Spleen (tissue), 7 donors: ENCODE measurements around the gene SMAD5.

Source experiments
- POLR2A ChIP-seq, 3 donors: fragments of 450-650 bp; IDR thresholded peaks; one replicate each; pipeline ENCODE4 v1.5.1; 2017; ENCODE audit warnings: antibody characterized with exemption in 3 of 3, mild to moderate bottlenecking in 1 of 3
- POLR2AphosphoS5 ChIP-seq, 3 donors: sonication (generic); formaldehyde crosslinking; IDR thresholded peaks; one replicate each; pipeline ENCODE4 v1.5.1; 2017; ENCODE audit warnings: antibody characterized with exemption in 3 of 3
- TF ChIP-seq, protein P1 (sequence below), 11 experiments: fragments of 200-600 bp in 7 of 11; fragments of 450-650 bp in 4 of 11; sonication (generic) in 4 of 11; IDR thresholded peaks in 8 of 11; conservative IDR thresholded peaks in 3 of 11; 1 replicate in 7 of 11; 2 replicates in 4 of 11; pipeline versions ENCODE4 v1.4.0 to v1.8.0; 2016 to 2021; ENCODE audit warnings: antibody characterized with exemption in 11 of 11, inconsistent platforms in 4 of 11, mild to moderate bottlenecking in 1 of 11
- donor health status: DM: no; HTN: no; CAD: no; lungs with moderate emphysema.
- donor health status: DM: no; HTN: no; CAD: no.
- donor health status: DM: no; HTN: no; CAD: no.

DNA sequence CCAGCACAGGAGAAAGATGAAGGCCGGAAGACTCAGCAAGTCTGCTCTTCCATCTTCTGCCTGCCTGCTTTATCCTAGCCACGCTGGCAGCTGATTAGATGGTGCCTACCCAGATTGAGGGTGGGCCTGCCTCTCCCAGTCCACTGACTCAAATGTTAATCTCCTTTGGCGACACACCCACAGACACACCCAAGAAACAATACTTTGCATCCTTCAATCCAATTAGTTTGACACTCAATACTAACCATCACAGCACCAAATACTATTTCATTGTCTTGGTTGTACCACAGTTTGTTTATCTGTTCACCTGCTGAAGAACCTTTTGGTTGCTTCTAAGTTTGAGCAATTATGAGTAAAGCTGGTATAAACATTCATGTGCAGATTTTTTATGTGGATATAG lies 36.6 kb downstream of the SMAD5 start:
- no peak for TF ChIP-seq POLR2A (IDR thresholded peaks at IDR 0.05)
- TF ChIP-seq, protein P1, sequence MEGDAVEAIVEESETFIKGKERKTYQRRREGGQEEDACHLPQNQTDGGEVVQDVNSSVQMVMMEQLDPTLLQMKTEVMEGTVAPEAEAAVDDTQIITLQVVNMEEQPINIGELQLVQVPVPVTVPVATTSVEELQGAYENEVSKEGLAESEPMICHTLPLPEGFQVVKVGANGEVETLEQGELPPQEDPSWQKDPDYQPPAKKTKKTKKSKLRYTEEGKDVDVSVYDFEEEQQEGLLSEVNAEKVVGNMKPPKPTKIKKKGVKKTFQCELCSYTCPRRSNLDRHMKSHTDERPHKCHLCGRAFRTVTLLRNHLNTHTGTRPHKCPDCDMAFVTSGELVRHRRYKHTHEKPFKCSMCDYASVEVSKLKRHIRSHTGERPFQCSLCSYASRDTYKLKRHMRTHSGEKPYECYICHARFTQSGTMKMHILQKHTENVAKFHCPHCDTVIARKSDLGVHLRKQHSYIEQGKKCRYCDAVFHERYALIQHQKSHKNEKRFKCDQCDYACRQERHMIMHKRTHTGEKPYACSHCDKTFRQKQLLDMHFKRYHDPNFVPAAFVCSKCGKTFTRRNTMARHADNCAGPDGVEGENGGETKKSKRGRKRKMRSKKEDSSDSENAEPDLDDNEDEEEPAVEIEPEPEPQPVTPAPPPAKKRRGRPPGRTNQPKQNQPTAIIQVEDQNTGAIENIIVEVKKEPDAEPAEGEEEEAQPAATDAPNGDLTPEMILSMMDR (IDR thresholded peaks at IDR 0.05 in 8 of 11, conservative IDR thresholded peaks at IDR 0.05 in 3 of 11) = no peak
- TF ChIP-seq POLR2AphosphoS5 (IDR thresholded peaks at IDR 0.05) = no peak
